ENCODE data around the gene CSGALNACT2.
"Not testable (repeated sequence)": the region's sequence is repeated elsewhere in the genome, so short reads cannot be mapped to it uniquely, and the experiment has no call there.

CSGALNACT2 gene

GRCh38 chr10:43145936-43146335, 7.7 kb downstream of the CSGALNACT2 start:
- DNase-seq = not testable (repeated sequence)

GRCh38 chr10:43151371-43151770, 13.1 kb downstream of the CSGALNACT2 start:
- no peak for DNase-seq

- DNase-seq = no peak
Observed at GRCh38 chr10:43153901-43154300, 15.7 kb downstream of the CSGALNACT2 start.

GRCh38 chr10:43155221-43155620, 17.0 kb downstream of the CSGALNACT2 start:
- no peak for DNase-seq

- no peak for DNase-seq
Observed at GRCh38 chr10:43155741-43156140, 17.5 kb downstream of the CSGALNACT2 start.

- DNase-seq = no peak
Observed at GRCh38 chr10:43156590-43157341, 18.5 kb downstream of the CSGALNACT2 start.

- DNase-seq = no peak
Observed at GRCh38 chr10:43158636-43159035, 20.4 kb downstream of the CSGALNACT2 start.

GRCh38 chr10:43160046-43160920, 22.0 kb downstream of the CSGALNACT2 start:
- DNase-seq = no peak

- DNase-seq = no peak
Observed at GRCh38 chr10:43160921-43161255, 22.6 kb downstream of the CSGALNACT2 start.

- no peak for DNase-seq
Observed at GRCh38 chr10:43162604-43163003, 24.4 kb downstream of the CSGALNACT2 start.

- no peak for DNase-seq
Observed at GRCh38 chr10:43166207-43166879, 28.1 kb downstream of the CSGALNACT2 start.

- no peak for DNase-seq
Observed at GRCh38 chr10:43166880-43167497, 28.7 kb downstream of the CSGALNACT2 start.

GRCh38 chr10:43167498-43167889, 29.2 kb downstream of the CSGALNACT2 start:
- DNase-seq = no peak

GRCh38 chr10:43170491-43170890, 32.2 kb downstream of the CSGALNACT2 start:
- DNase-seq = no peak

- DNase-seq = no peak
Observed at GRCh38 chr10:43172645-43173044, 34.4 kb downstream of the CSGALNACT2 start.

- DNase-seq = no peak
Observed at GRCh38 chr10:43173120-43173519, 34.9 kb downstream of the CSGALNACT2 start.

- DNase-seq = no peak
Observed at GRCh38 chr10:43174969-43175368, 36.7 kb downstream of the CSGALNACT2 start.

GRCh38 chr10:43176271-43176670, 38.0 kb downstream of the CSGALNACT2 start:
- DNase-seq = no peak

- no peak for DNase-seq
Observed at GRCh38 chr10:43177595-43177994, 39.4 kb downstream of the CSGALNACT2 start.

- DNase-seq = no peak
Observed at GRCh38 chr10:43181146-43181545, 42.9 kb downstream of the CSGALNACT2 start.

- DNase-seq = not testable (repeated sequence)
Observed at GRCh38 chr10:43183764-43184163, 45.5 kb downstream of the CSGALNACT2 start.

GRCh38 chr10:43186150-43186549, 47.9 kb downstream of the CSGALNACT2 start:
- no peak for DNase-seq

- DNase-seq = no peak
Observed at GRCh38 chr10:43187213-43187612, 49.0 kb downstream of the CSGALNACT2 start.
